Duodenal mucosa (tissue), 2 donors: ENCODE results near the gene SULT1A3.
A peak's percentile ranks its signal among the peaks of the same experiment; 100 is the strongest.
"Not testable (repeated sequence)": the region's sequence is repeated elsewhere in the genome, so short reads cannot be mapped to it uniquely, and the experiment has no call there.

Source experiments
- H3K27ac ChIP-seq: one replicate; pipeline ENCODE4 v1.7.0; 2013; ENCODE audit warnings: low read depth, low read length
- H3K27me3 ChIP-seq, 2 donors: one replicate each; pipeline ENCODE4 v1.7.0; 2013; ENCODE audit warnings: low read length in 2 of 2, control low read depth in 1 of 2; ENCODE audit not compliant: insufficient read depth in 2 of 2, control insufficient read depth in 1 of 2
- H3K36me3 ChIP-seq, 2 donors: one replicate each; pipeline ENCODE4 v1.7.0; 2013; ENCODE audit warnings: low read length in 2 of 2, control low read depth in 1 of 2; ENCODE audit not compliant: insufficient read depth in 2 of 2, control insufficient read depth in 1 of 2
- H3K4me1 ChIP-seq, 2 donors: one replicate each; pipeline ENCODE4 v1.7.0; 2013; ENCODE audit warnings: low read length in 2 of 2, control low read depth in 1 of 2; ENCODE audit not compliant: insufficient read depth in 2 of 2, control insufficient read depth in 1 of 2
- H3K4me3 ChIP-seq, 2 donors: one replicate each; pipeline ENCODE4 v1.7.0; 2013; ENCODE audit warnings: low read length in 2 of 2, low read depth in 1 of 2
- H3K9ac ChIP-seq, 2 donors: one replicate each; pipeline ENCODE4 v1.7.0; 2013; ENCODE audit warnings: low read length in 2 of 2, low read depth in 1 of 2
- H3K9me3 ChIP-seq, 2 donors: one replicate each; pipeline ENCODE4 v1.7.0; 2013; ENCODE audit warnings: low read length in 2 of 2, control low read depth in 1 of 2; ENCODE audit not compliant: control insufficient read depth in 1 of 2

SULT1A3 gene

DNA sequence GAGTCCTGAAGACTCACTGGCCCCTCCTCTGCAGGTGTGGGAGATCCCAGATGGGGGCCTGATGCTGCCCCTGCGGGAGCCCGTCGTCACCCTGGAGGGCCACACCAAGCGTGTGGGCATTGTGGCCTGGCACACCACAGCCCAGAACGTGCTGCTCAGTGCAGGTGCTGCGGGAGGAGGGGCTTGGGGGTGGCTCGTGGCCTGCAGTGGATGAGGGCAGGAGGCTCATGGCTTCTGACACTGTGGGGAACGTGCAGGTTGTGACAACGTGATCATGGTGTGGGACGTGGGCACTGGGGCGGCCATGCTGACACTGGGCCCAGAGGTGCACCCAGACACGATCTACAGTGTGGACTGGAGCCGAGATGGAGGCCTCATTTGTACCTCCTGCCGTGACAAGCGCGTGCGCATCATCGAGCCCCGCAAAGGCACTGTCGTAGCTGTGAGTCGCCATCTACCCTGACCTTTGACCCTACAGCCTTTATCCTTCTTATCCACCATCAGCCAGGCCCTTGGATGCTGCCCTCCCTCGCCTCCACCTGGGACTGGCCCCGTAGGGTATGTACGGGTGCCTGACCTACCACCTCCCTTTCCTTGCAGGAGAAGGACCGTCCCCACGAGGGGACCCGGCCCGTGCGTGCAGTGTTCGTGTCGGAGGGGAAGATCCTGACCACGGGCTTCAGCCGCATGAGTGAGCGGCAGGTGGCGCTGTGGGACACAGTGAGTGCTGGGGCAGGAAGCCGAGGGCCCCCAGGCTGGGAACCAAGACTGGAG lies 12.1 kb upstream of the SULT1A3 start:
- peaks cover 14 to 36% of the 10 kb centered on the region in 2 donors for H3K4me1 ChIP-seq
- H3K4me3 ChIP-seq, result peak overlapping the region; percentile 41 to 62
- no peaks in the 10 kb centered on the region for H3K27me3 ChIP-seq
- H3K36me3 ChIP-seq, result peaks cover 0 to 9% of the 10 kb centered on the region in 2 donors
- peak overlapping the region; percentile 66 for H3K27ac ChIP-seq
- no peaks in the 10 kb centered on the region for H3K9me3 ChIP-seq
- H3K9ac ChIP-seq, result peak overlapping the region; percentile 44 to 51

- Histone ChIP-seq H3K9ac (peak overlapping the region in 1 of 2 donors; percentile 44), H3K4me1 (peaks cover 13 to 35% of the 10 kb centered on the region in 2 donors), H3K27ac (no peak overlapping the region), H3K36me3 (peaks cover 0 to 9% of the 10 kb centered on the region in 2 donors), H3K9me3 (no peaks in the 10 kb centered on the region), H3K4me3 (peak overlapping the region in 1 of 2 donors; percentile 34), H3K27me3 (no peaks in the 10 kb centered on the region)
Observed at GRCh38 chr16:30187556-30187865, 11.5 kb upstream of the SULT1A3 start.

DNA sequence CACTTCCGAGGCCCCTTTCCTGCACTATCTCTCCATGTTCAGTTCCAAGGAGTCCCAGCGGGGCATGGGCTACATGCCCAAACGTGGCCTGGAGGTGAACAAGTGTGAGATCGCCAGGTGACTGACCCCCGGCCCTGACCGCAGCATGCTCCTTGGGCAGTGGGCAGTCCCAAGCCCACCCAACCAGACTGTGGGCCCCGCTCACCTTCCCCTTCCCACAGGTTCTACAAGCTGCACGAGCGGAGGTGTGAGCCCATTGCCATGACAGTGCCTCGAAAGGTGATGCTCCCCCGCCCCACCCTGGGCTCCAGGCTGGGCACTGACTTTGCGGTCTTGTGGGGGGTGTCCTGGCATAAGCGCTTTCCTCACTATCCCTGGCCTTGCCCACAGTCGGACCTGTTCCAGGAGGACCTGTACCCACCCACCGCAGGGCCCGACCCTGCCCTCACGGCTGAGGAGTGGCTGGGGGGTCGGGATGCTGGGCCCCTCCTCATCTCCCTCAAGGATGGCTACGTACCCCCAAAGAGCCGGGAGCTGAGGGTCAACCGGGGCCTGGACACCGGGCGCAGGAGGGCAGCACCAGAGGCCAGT lies 11.0 kb upstream of the SULT1A3 start:
- Histone ChIP-seq H3K4me3 (no peak overlapping the region), H3K27ac (no peak overlapping the region), H3K4me1 (peaks cover 9 to 32% of the 10 kb centered on the region in 2 donors), H3K27me3 (no peaks in the 10 kb centered on the region), H3K9me3 (no peaks in the 10 kb centered on the region), H3K36me3 (peaks cover 0 to 9% of the 10 kb centered on the region in 2 donors), H3K9ac (no peak overlapping the region)

GRCh38 chr16:30191158-30191557 lies 7.9 kb upstream of the SULT1A3 start:
- H3K27ac ChIP-seq, H3K4me3 ChIP-seq, H3K9ac ChIP-seq, H3K27me3 ChIP-seq, H3K9me3 ChIP-seq, H3K36me3 ChIP-seq: not testable (repeated sequence)
- H3K4me1 ChIP-seq, result peaks cover 9 to 18% of the 10 kb centered on the region in 2 donors

DNA sequence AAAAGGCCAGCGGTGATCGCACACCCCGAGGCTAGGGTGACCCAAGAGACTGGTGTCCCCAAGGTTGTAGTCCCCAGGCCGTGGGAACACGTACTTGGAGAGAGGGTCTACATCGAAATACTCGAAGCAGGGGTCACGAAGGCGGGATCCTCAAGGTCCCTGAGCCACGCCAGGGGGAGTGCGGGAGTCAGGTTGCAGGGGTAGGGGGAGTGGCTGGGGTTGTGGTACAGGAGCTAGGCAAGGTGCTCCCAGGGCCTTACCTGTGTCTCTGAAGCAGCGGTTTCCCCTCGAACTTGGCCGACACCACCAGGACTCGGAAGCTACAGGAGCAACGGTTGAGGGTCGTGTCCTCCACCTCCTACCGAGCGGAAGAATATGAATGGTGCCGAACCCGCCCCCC lies 6.0 kb upstream of the SULT1A3 start:
- not testable (repeated sequence) for H3K36me3 ChIP-seq, H3K27me3 ChIP-seq, H3K9me3 ChIP-seq, H3K4me3 ChIP-seq, H3K9ac ChIP-seq, H3K4me1 ChIP-seq, H3K27ac ChIP-seq

DNA sequence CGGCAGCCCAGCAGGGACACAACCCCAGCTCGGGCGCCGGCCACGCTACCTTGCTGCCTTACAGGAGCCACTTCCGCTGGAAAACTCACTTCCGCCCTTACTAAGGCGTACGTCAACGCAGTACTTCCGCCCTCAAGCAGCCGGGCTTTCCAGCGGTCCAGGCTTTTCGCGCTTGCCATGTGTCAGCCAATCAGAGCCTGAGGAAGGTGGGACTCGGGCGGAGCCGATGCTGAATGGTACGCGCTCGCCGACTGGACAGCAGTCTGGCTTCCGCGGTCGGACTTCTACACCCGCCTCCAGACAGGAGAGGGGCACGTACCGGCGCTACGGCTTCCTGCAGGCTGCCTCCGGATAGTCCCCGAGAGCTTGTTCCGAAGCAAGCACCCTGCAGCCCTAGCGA lies 5.4 kb upstream of the SULT1A3 start, which contains the start of the genes BOLA2B and SLX1A:
Gene BOLA2B (minus strand): TSS at position 52 of the 400 bp plus-strand sequence. CDS start 71 bp downstream, outside the sequence.
Gene SLX1A (plus strand): TSS at position 261 of the 400 bp plus-strand sequence. CDS start 210 bp downstream, outside the sequence.
- peak within 1 kb of the TSS; percentile 50 for H3K27ac ChIP-seq
- H3K27me3 ChIP-seq, H3K36me3 ChIP-seq, H3K4me1 ChIP-seq, H3K9me3 ChIP-seq: not testable (repeated sequence)
- peak within 1 kb of the TSS in 1 of 2 donors; percentile 58 for H3K4me3 ChIP-seq
- H3K9ac ChIP-seq, result peak within 1 kb of the TSS in 1 of 2 donors; percentile 38

- peak overlapping the region in 1 of 2 donors; percentile 38 for H3K9ac ChIP-seq
- not testable (repeated sequence) for H3K27me3 ChIP-seq, H3K36me3 ChIP-seq, H3K9me3 ChIP-seq, H3K4me1 ChIP-seq
- peak overlapping the region in 1 of 2 donors; percentile 58 for H3K4me3 ChIP-seq
- peak overlapping the region; percentile 50 for H3K27ac ChIP-seq
Observed at GRCh38 chr16:30194172-30194925, 4.7 kb upstream of the SULT1A3 start.

DNA sequence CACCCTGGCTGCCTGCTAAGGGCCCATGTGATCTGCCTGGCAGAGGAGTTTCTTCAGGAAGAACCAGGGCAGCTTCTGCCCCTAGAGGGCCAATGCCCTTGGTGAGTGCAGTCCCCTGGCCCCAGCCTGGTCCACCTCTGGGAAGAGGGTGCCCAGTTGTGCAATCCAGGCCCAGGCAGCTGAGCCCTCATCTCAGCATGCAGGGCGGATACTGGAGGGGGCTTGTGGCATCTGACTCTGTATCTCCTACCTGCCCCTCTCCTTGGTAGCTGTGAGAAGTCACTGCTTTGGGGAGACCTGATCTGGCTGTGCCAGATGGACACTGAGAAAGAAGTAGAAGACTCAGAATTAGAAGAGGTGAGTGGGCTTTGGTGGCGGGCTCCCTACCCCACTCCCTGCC lies 2.1 kb upstream of the SULT1A3 start:
- not testable (repeated sequence) for H3K4me1 ChIP-seq, H3K9me3 ChIP-seq, H3K4me3 ChIP-seq, H3K27ac ChIP-seq, H3K36me3 ChIP-seq, H3K27me3 ChIP-seq, H3K9ac ChIP-seq

GRCh38 chr16:30199608-30200343 lies 721 bp downstream of the SULT1A3 start:
- not testable (repeated sequence) for H3K4me1 ChIP-seq, H3K36me3 ChIP-seq, H3K4me3 ChIP-seq, H3K9me3 ChIP-seq, H3K27me3 ChIP-seq, H3K27ac ChIP-seq, H3K9ac ChIP-seq
